Measurements from ENCODE around the gene ANXA7.

GRCh38 chr10:73433538-73433867, 19.6 kb upstream of the ANXA7 start, which contains the start of gene MSS51:
- TF ChIP-seq CTCF (IDR thresholded peaks at IDR 0.05), result no peak
- no peak for TF ChIP-seq POLR2A (IDR thresholded peaks at IDR 0.05)

Data from breast epithelium (tissue), 3 donors.